Activated CD4-positive, alpha-beta T cell treated with anti-CD3 and anti-CD28 coated beads, Interleukin-2, amount 50 U/mL, for 4 hours (primary cell): ENCODE data around the gene COL19A1.
"Not testable (repeated sequence)": the region's sequence is repeated elsewhere in the genome, so short reads cannot be mapped to it uniquely, and the experiment has no call there.

ENCODE experiments used
- DNase-seq, 2 experiments: peaks; one replicate each; pipeline ENCODE4 v3.0.0-alpha.2; 2020

COL19A1 gene

GRCh38 chr6:69866770-69867638 is 648 bp downstream of the COL19A1 start:
- DNase-seq, result peak; percentile 48 to 50

DNA sequence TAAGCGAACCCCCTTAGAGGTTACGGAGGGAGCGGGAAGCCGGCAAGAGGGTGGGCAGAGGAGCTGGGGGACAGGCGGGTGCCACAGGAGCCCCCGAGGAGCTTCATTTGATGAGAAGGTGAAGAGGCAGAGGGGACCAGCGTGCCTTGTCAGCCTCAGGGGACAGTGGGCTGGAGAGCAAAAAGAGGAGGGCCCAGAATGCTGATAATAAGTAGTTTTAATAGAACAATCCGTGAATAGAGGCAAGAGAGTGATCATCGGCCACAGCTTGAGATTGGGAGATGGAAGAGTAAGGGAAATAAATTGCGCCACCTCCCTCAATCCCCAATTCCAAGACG is 1.3 kb downstream of the COL19A1 start:
- no peak for DNase-seq

DNA sequence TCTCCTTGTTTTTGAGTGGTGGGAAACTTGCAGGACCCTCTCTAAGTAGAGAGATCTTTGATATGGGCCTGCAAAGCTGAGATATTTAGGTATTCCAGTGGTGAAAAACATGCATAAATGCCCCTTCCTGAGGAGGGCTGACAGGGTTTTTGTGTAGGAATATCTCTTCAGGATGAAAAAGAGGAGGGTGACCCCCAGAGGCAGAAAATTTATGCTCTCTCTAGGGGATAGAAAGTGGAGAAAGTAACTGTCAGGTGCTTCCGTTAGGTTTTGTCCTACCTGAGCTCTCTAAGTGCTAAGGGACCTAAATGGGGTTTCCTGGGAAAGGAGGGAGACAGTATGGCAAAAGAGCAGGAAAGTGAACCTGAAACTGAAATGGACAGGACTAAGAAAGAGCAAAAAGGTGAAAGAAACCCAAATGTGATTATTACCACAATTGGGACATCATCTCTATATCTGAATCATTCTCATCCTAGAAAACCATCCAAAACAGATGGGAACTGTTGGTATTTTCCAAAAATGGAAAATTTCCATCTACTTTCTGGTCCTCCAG is 2.0 kb downstream of the COL19A1 start:
- DNase-seq, result no peak

DNA sequence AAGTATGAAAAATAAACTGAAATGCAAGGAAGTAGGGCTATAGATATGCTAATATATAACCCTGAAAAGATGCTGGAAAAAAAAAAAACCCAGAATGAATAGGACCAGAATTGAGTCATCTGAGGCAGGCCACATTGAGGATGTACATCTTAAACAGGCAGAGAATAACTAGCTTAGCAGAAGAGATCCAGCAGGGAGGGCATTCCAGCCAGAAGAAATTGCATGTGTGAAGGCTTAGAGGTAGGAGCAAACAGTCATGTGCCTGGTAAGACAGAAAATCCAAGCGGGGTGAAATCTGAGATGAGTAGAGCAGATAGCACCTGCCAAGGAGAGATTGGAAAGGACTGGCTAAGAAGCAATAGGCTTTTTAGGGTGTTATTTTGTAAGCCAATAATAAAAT is 2.6 kb downstream of the COL19A1 start:
- DNase-seq, result no peak

GRCh38 chr6:69871107-69871506 is 4.8 kb downstream of the COL19A1 start:
- no peak for DNase-seq

- DNase-seq, result no peak
Observed at GRCh38 chr6:69873291-69873690, 6.9 kb downstream of the COL19A1 start.

GRCh38 chr6:69875715-69876114 is 9.4 kb downstream of the COL19A1 start:
- DNase-seq, result no peak

- no peak for DNase-seq
Observed at GRCh38 chr6:69878795-69879194, 12.4 kb downstream of the COL19A1 start.

GRCh38 chr6:69880601-69881000 is 14.2 kb downstream of the COL19A1 start:
- no peak for DNase-seq

DNA sequence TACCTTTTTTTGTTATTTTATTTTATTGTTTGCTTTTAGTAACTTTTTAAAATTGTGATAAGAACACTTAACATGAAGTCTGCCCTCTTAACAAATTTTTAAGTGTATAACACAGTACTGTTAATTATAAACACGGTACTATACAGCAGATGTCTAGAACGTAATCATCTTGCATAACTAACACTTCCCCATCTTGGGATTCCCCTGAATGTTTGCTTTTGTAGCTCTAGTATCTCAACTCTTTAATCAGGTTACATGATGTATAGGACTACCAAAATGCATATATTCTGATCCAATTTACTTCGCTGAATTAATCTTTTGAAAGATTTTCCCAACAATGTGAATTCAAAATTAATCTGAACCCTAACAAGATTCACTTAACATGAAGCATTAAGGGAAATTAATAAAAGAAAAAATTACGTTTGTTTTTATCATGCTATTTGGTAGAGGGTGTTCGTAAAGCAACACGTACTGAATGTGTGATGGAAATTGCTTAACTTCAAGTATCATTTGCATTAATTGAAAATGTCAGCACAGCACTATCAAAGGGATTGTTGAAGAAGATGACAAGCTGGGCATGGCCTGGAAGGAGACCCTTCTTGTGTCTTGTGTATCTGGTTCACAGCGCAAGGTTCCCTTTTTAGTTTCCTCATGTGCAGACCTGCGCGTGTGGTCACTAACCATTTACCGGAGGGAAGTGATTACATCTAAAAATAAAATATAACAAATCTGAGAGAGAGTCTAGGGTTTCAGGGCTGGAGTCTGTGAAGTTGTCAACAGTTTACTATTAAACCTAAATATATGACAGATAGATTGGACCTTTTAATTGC is 15.2 kb downstream of the COL19A1 start:
- DNase-seq, result no peak

DNA sequence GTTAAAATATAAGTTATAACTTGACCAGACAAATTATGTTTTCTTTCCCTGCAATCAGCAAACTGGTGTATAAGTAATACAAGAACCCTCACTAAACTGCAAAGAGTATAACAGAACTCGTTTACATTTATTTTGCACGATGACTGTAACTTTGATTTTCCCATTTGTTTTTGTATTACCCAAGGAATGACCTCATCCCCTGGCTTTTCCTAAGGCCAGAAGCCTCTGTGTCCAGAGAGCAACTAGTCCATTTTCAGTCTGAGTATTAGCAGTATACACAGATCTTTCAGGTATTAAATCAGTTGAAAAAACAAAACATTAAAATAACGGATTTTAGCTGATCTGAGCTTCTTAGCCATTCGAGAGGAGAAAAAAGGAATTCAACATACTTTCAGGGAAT is 17.2 kb downstream of the COL19A1 start:
- DNase-seq, result no peak

- no peak for DNase-seq
Observed at GRCh38 chr6:69884231-69884630, 17.9 kb downstream of the COL19A1 start.

DNA sequence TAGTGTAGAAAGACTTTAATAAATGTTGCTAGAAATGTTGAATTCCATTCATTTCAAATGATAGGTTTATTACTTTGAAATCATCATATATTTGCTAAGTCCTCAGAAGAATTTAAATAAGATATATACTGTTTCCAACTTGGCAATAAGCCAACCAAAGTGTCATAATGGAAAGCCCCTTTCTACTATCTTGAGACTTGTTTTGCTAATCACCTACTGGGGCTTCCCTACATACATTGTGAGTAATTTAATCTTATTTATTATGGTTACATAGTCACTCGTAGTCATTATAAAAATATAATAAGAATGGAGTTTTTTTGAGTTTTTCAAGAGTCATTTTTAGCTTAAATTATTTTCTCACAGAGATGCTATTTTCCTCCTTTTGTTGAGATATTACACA is 20.7 kb downstream of the COL19A1 start:
- DNase-seq, result no peak

DNA sequence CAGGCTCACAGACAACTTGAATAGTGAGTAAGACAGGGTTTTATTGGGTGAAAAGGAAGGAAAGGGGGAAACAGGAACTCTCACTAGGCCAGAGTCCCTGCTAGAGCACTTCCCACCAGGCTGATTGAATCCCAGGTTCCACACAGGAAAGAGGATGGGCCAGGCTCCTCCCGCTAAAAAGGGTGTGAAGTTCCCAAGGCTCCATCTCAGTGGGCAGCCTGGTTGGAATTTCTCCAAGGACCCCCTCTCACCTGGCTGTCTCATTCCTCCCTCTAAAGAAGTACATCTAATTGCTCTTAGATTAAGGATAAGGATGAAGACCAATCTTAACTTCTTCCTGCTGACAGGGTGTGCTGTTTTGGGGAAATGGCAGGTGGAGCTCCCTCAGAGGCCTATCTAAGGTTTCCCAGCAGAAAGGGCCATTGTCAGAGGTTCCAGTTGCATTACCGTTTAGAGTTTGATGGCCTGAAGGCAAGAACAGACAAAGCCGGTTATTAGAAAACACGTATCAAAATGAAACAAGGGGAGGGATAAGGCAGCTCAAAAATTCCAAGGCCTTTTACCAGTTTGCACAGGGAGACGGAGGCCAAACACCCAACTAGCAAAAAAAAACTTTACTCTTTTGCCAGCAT is 21.5 kb downstream of the COL19A1 start:
- DNase-seq, result no peak

GRCh38 chr6:69888482-69889233 is 22.3 kb downstream of the COL19A1 start:
- no peak for DNase-seq

- not testable (repeated sequence) for DNase-seq
Observed at GRCh38 chr6:69889234-69889974, 23.0 kb downstream of the COL19A1 start.

GRCh38 chr6:69892561-69892960 is 26.2 kb downstream of the COL19A1 start:
- DNase-seq, result not testable (repeated sequence)

DNA sequence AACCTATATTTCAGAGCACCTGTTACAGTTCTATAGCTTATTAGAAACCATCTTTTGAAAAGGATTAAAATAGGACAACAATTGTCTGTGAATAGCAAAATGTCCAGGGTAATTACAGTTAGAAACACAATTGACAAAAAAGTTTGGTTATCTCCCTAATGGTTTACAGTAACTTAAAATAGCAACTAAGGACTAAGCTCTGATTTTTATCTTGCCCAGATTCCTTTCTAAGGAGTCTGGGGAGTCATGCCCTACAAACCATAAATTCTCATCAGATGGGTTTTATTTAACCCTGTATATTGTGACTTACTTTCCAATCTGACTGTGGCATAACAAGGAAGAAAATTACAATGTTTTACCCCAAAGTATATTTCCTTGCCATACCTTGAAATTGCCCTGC is 26.9 kb downstream of the COL19A1 start:
- DNase-seq, result not testable (repeated sequence)

DNA sequence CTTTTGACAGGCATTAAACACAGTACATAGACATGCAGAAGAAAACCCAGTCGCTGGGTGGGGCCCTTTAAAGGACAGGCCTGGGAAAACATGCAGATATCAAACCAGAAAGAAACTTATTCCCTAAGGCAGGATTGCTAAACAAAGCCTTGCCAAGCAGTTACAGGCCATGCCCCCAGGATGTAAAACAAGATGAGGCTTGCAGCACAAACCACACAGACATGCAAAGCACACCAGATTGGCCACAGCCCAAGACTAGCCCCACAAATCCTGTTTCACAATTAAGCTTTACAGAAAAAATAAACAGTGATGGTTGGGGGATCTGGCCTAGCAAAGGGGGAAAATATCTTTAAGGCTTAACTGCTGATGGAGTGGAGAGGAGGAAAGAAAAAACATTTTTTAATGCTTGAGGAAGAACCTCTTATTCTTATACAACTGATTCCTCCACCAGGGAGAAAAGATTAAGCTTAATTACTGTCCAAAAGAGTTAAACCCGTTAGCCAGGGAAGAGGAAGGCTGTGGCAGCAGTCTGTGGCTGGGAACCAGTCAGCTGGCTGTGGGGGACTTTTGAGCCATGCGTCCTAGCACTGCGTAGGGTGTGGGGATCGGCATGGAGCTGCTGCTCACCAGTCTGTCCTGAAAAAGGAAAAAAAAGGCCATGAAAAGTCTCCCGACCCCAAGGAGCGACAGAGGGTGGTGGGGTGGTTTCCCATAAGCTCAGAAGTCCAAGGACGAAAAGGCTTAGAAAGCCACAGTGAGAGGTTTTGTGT is 28.4 kb downstream of the COL19A1 start:
- no peak for DNase-seq

DNA sequence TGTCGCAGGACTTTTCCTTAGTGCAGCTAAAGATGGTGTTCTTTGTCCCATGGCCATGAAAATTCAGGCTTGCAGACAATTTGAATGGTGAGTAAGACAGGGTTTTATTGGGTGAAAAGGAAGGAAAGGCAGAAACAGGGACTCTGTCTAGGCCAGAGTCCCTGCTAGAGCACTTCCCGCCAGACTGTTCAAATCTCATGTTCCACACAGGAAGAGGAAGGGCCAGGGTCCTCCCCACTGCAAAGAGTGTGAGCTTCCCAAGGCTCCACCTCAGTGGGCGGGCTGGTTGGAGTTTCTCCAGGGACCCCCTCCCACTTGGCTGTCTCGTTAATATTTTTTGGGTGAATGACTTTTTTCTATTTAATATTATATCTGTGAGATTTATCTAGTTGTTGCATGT is 29.0 kb downstream of the COL19A1 start:
- no peak for DNase-seq

DNA sequence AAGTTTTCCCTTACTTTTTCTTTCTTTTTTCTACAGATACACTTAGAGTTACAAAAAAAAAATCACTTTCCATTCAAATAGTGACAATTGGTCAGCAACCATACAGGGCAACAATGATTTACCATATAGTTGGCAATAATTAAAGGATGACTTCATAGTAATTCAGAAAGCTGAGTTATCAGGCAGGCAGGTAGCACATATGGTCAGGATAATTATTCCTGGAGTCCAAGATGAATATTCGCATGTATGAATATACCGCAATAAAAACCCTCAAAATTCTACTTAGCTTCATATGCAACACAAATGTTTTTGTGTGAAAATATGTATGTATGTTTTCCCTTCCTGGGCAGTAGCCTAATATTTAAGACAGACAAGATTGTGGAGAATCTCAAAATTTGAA is 34.5 kb downstream of the COL19A1 start:
- DNase-seq, result no peak
